SH-SY5Y (cell line): ENCODE data around the gene SLC22A5.

Experiments used
- GATA2 ChIP-seq: IDR thresholded peaks from 2 replicates; pipeline ENCODE4 v1.6.1; 2011; ENCODE audit warnings: mild to moderate bottlenecking, low read depth, low read length
- GATA3 ChIP-seq: IDR thresholded peaks from 2 replicates; pipeline ENCODE4 v1.6.1; 2011; ENCODE audit warnings: low read depth, mild to moderate bottlenecking, low read length, moderate library complexity

DNA sequence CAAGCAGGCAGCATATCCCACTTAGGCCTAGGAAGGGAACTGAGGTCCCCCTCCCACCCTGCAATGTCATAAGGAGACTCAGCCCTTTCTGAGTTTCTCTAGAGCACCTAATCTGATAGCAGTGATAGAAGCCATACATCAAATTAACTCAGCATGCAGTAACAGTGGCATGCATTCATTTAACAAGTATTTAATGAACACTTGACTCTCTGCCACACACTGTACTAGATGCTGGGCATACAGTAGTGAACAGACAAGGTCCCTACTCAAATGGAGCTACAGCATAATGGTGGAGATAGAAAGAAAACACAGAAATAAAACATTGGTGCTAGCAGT, 58.6 kb downstream of the SLC22A5 start:
- TF ChIP-seq GATA3 (no peak), GATA2 (no peak)
